Measurements from ENCODE around the gene RNF113B. TPM values are rescaled to one million over a fixed set of nuclear protein-coding genes. Genes with fewer than 3 reads are reported as not detected.

The RNF113B gene
- total RNA-seq, 3 donors from 2014 or later (not counting 1 experiment from before 2014, with no cell fraction given), result not detected

DNA sequence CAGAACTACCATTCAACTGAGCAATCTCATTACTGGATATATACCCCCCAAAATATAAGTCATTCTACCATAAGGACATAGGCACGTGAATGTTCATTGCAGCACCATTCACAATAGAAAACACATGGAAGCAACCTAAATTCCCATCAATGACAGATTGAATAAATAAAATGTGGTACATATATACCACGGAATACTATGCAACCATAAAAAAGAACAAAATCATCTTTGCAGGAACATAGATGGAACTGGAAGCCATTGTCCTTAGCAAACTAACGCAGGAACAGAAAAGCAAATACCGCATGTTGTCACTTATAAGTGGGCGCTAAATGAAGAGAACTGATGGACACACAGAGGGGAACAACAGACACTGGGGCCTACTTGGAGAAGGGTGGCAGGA is 14.1 kb downstream of the RNF113B start:
- no peak overlapping the region for H3K27ac Mint-ChIP-seq
- DNase-seq, result no peak
- Histone ChIP-seq H3K9me3 (ENCODE audit: control insufficient read depth, insufficient read depth, low read length) (no peaks in the 10 kb centered on the region), H3K27me3 (ENCODE audit: control insufficient read depth, insufficient read depth, low read length) (no peaks in the 10 kb centered on the region), H3K4me3 (ENCODE audit: low read length) (no peak overlapping the region), H3K36me3 (ENCODE audit: control insufficient read depth, insufficient read depth, low read length) (no peaks in the 10 kb centered on the region), H3K4me1 (ENCODE audit: control insufficient read depth, insufficient read depth, low read length) (no peaks in the 10 kb centered on the region), H3K27ac (ENCODE audit: low read length) (no peak overlapping the region)
- TF ChIP-seq, protein P1, sequence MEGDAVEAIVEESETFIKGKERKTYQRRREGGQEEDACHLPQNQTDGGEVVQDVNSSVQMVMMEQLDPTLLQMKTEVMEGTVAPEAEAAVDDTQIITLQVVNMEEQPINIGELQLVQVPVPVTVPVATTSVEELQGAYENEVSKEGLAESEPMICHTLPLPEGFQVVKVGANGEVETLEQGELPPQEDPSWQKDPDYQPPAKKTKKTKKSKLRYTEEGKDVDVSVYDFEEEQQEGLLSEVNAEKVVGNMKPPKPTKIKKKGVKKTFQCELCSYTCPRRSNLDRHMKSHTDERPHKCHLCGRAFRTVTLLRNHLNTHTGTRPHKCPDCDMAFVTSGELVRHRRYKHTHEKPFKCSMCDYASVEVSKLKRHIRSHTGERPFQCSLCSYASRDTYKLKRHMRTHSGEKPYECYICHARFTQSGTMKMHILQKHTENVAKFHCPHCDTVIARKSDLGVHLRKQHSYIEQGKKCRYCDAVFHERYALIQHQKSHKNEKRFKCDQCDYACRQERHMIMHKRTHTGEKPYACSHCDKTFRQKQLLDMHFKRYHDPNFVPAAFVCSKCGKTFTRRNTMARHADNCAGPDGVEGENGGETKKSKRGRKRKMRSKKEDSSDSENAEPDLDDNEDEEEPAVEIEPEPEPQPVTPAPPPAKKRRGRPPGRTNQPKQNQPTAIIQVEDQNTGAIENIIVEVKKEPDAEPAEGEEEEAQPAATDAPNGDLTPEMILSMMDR (IDR thresholded peaks at IDR 0.05), result no peak
- intact Hi-C loops (cut with micrococcal nuclease), result no loop called here
- H3K4me3 Mint-ChIP-seq, result no peak overlapping the region
- H3K4me1 Mint-ChIP-seq, result no peaks in the 10 kb centered on the region
- ATAC-seq, result no peak
- WGBS (ENCODE audit: insufficient coverage), result 98% methylated on average over 5 of the region's 5 CpGs
- no peaks in the 10 kb centered on the region for H3K36me3 Mint-ChIP-seq
- H3K27me3 Mint-ChIP-seq (ENCODE audit: low read depth in 2 of 2), result peaks cover 0 to 3% of the 10 kb centered on the region in 2 donors
- H3K9me3 Mint-ChIP-seq, result peaks cover 0 to 2% of the 10 kb centered on the region in 2 donors

DNA sequence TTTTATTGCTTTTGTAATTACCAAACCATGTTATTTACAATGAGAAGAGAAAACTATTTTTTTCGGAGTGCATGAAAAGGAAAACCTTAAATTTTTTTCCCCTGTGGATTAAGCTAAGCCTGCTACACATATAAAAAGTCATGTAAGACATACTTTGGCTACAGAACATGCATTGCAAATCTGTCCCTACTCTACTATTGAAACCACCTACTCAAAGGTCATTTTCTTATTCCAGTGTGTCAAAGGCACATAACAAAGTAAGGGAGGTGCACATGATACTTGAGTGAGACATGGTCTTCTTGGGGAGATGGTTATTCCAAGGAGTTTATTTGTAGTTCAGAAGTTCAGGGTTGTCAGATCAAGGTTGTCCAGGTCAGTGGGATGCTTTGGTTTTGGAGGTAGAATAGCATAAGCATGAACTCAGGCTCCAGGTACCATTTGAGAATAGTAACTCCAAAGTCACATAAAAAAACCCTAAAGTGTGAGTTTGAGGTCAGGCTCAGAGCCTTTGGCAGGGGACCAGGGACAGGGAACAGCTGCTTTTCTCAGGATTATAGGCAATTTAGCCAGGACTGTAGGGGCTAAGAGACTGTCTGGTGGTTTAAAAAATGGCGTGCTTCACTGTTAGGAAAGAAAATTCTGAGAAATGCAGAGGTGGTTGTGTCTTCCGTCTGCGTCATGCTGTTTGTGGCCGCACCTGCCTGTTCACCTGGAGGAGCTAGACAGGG is 18.7 kb downstream of the RNF113B start:
- Histone ChIP-seq H3K4me3 (ENCODE audit: low read length) (no peak overlapping the region), H3K27me3 (ENCODE audit: control insufficient read depth, insufficient read depth, low read length) (no peaks in the 10 kb centered on the region), H3K9me3 (ENCODE audit: control insufficient read depth, insufficient read depth, low read length) (no peaks in the 10 kb centered on the region), H3K27ac (ENCODE audit: low read length) (no peak overlapping the region), H3K36me3 (ENCODE audit: control insufficient read depth, insufficient read depth, low read length) (no peaks in the 10 kb centered on the region), H3K4me1 (ENCODE audit: control insufficient read depth, insufficient read depth, low read length) (no peaks in the 10 kb centered on the region)
- Mint-ChIP-seq H3K36me3 (no peaks in the 10 kb centered on the region), H3K27me3 (ENCODE audit: low read depth in 2 of 2) (peaks cover 0 to 8% of the 10 kb centered on the region in 2 donors), H3K27ac (no peak overlapping the region), H3K9me3 (peaks cover 0 to 2% of the 10 kb centered on the region in 2 donors), H3K4me3 (no peak overlapping the region), H3K4me1 (no peaks in the 10 kb centered on the region)
- TF ChIP-seq, protein P1 (IDR thresholded peaks at IDR 0.05), result no peak
- ATAC-seq (no peak), DNase-seq (no peak)
- intact Hi-C loops (cut with micrococcal nuclease), result no loop called here
- WGBS (ENCODE audit: insufficient coverage), result 92% methylated on average over 5 of the region's 5 CpGs

DNA sequence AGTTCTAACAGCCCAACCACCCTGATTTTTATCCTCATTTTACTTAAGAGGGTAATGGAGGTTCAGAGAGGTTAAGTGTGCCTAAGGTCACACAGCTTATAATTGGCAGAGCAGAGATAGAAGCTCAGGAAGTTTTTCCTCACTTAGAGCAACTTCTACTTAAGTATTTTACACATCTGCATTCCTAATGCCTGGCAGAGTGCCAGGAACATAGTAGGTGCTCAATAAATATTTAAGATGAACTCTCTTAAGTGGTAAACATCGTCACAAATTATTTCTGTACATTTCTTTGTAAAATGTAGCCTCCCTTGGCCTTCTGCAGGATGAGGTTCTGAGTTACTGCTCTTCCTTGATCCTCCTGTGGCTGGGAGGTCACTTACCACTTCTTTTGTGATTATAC is 19.5 kb downstream of the RNF113B start:
- H3K36me3 Mint-ChIP-seq, result no peaks in the 10 kb centered on the region
- H3K27me3 Mint-ChIP-seq (ENCODE audit: low read depth in 2 of 2), result peaks cover 4 to 8% of the 10 kb centered on the region in 2 donors
- DNase-seq, result no peak
- H3K4me1 Mint-ChIP-seq, result no peaks in the 10 kb centered on the region
- H3K27me3 ChIP-seq (ENCODE audit: control insufficient read depth, insufficient read depth, low read length), result no peaks in the 10 kb centered on the region
- H3K4me3 Mint-ChIP-seq, result no peak overlapping the region
- no peaks in the 10 kb centered on the region for H3K36me3 ChIP-seq (ENCODE audit: control insufficient read depth, insufficient read depth, low read length)
- H3K4me3 ChIP-seq (ENCODE audit: low read length), result no peak overlapping the region
- no peaks in the 10 kb centered on the region for H3K9me3 ChIP-seq (ENCODE audit: control insufficient read depth, insufficient read depth, low read length)
- WGBS (ENCODE audit: insufficient coverage), result 70% methylated on average over 1 of the region's 1 CpG
- no peak for ATAC-seq
- TF ChIP-seq, protein P1 (IDR thresholded peaks at IDR 0.05), result no peak
- H3K27ac ChIP-seq (ENCODE audit: low read length), result no peak overlapping the region
- no peaks in the 10 kb centered on the region for H3K4me1 ChIP-seq (ENCODE audit: control insufficient read depth, insufficient read depth, low read length)
- intact Hi-C loops (cut with micrococcal nuclease), result no loop called here
- H3K9me3 Mint-ChIP-seq, result peaks cover 0 to 2% of the 10 kb centered on the region in 2 donors
- H3K27ac Mint-ChIP-seq, result no peak overlapping the region

DNA sequence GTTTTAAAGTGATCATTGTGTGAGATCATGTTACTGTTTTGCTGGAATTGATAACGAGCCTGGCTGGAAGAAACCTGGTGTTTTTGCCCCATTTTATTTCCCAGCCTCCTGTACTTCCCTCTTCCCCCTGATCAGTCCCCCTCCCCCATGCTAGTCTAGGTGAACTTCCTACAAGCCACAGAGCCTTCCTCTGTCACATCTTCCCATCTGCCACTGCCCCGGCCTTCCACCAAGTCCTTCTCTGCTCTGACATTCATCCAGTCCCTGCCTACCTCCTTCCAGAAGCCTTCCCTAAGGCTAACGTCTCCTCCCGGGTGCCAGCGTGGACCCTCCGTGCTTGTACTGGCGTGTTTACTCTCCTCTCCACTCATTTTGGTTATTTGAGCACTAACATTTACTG is 19.9 kb downstream of the RNF113B start:
- Histone ChIP-seq H3K27me3 (ENCODE audit: control insufficient read depth, insufficient read depth, low read length) (no peaks in the 10 kb centered on the region), H3K9me3 (ENCODE audit: control insufficient read depth, insufficient read depth, low read length) (no peaks in the 10 kb centered on the region), H3K27ac (ENCODE audit: low read length) (no peak overlapping the region), H3K4me3 (ENCODE audit: low read length) (no peak overlapping the region), H3K36me3 (ENCODE audit: control insufficient read depth, insufficient read depth, low read length) (no peaks in the 10 kb centered on the region), H3K4me1 (ENCODE audit: control insufficient read depth, insufficient read depth, low read length) (no peaks in the 10 kb centered on the region)
- H3K4me3 Mint-ChIP-seq, result no peak overlapping the region
- intact Hi-C loops (cut with micrococcal nuclease), result no loop called here
- H3K36me3 Mint-ChIP-seq, result no peaks in the 10 kb centered on the region
- no peak overlapping the region for H3K27ac Mint-ChIP-seq
- TF ChIP-seq, protein P1 (IDR thresholded peaks at IDR 0.05), result no peak
- peaks cover 6 to 8% of the 10 kb centered on the region in 2 donors for H3K27me3 Mint-ChIP-seq (ENCODE audit: low read depth in 2 of 2)
- ATAC-seq (no peak), DNase-seq (no peak)
- peaks cover 0 to 2% of the 10 kb centered on the region in 2 donors for H3K9me3 Mint-ChIP-seq
- no peaks in the 10 kb centered on the region for H3K4me1 Mint-ChIP-seq
- WGBS (ENCODE audit: insufficient coverage), result 74% methylated on average over 7 of the region's 7 CpGs
